ENCODE results near the gene TSNAXIP1.

Gene TSNAXIP1

GRCh38 chr16:67841198-67841815, 34.6 kb downstream of the TSNAXIP1 start:
- DNase-seq = no peak

- DNase-seq = peak; percentile 96
Measured at GRCh38 chr16:67841816-67842508, 35.3 kb downstream of the TSNAXIP1 start, which contains the start of gene THAP11. Gene THAP11, plus strand, starts transcription at chr16:67842320. Its CDS starts 235 bp downstream, at chr16:67842555.

GRCh38 chr16:67842509-67843342, 36.0 kb downstream of the TSNAXIP1 start:
- peak; percentile 70 for DNase-seq

DNA sequence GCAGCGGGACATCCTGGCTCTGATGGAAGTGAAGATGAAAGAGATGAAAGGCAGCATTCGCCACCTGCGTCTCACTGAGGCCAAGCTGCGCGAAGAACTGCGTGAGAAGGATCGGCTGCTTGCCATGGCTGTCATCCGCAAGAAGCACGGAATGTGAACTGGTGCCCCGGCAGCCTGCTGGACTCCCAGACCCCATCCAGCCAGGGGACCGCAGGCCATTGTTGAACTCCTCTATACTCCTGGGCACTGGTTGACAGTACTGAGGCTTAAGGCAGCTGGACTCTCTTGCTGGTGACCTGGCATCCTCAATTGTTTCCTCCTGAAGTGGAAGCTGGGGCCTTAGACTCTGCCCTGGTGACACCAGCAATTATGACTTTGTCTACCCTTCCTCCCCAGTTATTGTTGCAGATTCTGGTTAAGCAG, 36.7 kb downstream of the TSNAXIP1 start:
- DNase-seq = no peak

- no peak for DNase-seq
Measured at GRCh38 chr16:67844497-67844896, 37.8 kb downstream of the TSNAXIP1 start.

DNA sequence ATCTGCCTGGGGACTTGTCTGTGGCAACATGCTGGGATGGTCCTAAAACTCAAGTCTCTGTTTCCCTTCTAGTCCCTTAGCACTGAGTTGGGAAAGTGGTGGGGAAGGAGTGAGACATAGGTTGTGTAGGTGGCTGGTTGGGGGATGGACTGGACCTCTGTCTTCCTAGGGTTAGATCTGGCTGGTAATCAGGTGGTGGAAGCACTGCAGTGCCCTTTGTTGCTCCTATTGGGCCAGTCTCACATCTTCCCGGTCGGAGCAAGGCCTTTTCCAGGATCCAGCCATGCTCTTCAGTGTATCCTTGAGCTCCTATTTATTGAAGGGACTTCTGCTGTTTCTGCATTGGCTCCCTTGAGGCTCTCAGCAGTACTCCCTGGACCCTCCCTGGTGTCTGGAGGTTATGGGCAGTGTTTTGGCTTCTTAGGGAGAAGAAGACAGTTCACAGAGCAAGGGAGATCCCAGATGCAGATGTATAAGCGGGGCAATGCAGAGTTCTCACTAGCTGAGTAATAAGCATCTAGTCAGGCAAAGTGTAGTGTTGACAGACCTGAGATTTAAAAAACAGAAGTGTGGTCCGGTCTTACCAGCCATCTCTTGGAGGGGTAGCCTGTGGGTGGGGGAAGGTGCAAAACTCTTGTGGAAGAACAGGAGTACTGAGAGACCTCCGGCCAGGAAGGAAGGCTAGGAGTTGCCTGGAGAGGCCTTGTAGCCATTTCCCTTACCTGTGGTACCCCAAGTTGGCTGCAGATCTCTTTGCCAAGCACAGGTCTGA, 38.8 kb downstream of the TSNAXIP1 start:
- no peak for DNase-seq

GRCh38 chr16:67846063-67846319, 39.3 kb downstream of the TSNAXIP1 start:
- DNase-seq = no peak

- peak; percentile 96 for DNase-seq
Measured at GRCh38 chr16:67846320-67847063, 39.8 kb downstream of the TSNAXIP1 start, which contains the start of gene NUTF2. Gene NUTF2, plus strand, starts transcription at chr16:67846933. Its CDS starts 18,198 bp downstream, at chr16:67865131.

- DNase-seq = no peak
Measured at GRCh38 chr16:67847064-67847861, 40.6 kb downstream of the TSNAXIP1 start, which contains the start of gene CENPT. Gene CENPT, minus strand, starts transcription at chr16:67847693. Its CDS starts 13,834 bp downstream, at chr16:67833859.

DNA sequence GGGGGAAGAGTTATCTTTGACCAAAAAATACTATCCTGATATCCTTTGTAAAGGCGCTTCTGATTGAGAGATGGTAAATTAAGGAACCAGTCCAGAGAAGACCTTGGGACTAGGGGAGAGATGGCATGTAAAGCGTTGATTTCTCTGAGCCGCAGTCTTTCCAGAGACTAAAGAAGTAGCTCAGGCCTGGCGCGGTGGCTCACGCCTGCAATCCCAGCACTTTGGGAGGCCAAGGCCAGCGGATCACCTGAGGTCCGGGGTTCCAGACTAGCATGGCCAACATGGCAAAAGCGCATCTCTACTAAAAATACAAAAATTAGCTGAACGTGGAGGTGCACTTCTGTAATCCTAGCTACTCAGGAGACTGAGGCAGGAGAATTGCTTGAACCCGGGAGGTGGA, 41.4 kb downstream of the TSNAXIP1 start:
- no peak for DNase-seq

DNA sequence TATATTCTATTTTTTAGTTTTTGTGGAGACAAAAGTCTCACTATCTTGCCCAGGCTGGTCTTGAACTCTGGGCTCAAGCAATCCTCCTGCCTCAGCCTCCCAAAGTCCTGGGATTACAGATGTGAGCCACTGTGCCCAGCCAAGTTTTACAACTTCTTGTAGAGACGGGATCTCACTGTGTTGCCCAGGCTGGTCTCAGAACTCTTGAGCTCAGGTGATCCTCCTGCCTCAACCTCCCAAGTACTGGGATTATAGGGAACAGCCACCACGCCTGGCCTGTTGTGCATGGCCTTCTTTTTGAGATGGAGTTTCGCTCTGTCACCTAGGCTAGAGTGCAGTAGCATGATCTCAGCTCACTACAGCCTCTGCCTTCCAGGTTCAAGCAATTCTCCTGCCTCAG, 47.0 kb downstream of the TSNAXIP1 start:
- no peak for DNase-seq

DNA sequence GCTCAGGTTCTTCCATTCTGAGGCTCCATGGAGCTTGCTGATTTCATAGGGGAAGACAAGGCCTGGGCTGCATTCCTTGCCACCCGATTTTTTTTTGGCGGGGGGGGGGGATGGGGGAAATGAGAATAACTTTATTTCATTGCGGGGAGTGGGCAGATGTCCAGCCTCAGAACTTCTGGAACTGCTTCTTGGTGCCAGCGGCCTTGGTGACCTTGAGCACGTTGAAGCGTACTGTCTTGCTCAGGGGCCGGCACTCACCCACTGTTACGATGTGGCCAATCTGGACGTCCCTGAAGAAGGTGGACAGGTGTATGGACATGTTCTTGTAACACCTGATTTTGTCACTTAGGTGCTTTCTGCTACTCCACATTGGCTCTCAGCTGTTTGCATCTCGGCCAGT, 49.1 kb downstream of the TSNAXIP1 start:
- DNase-seq = no peak

DNA sequence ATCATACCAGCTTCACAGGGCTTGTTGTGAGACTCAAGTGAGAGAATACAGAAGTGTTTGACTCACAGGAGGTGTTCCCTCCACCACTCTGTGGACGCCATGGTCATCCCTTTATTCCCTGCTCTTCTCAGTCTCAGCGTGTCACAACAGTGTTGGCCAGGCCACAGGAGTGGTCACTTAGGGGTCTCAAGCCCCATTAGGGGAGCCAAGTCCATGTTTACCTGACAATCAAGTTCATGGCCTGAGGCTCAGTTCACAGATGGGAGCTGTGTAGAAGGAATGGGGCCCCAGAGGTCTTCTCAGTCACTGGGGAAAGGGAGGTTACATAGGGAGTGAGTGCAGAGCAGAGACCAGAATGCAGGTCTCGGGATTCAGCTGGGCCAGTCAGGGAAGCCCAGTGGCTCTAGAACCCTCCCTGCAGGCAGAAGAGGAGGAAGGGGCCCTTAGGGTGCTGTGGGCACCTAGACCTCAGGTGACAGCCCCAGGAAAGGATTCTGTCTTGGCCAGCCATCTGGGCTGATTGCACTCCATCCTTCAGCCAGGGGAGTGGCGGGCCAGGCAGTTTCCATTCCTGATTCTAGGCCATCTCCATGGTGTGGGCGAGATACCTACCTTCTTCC, 50.3 kb downstream of the TSNAXIP1 start:
- no peak for DNase-seq

GRCh38 chr16:67857547-67858233, 51.0 kb downstream of the TSNAXIP1 start:
- peak; percentile 41 for DNase-seq

GRCh38 chr16:67858500-67858899, 51.8 kb downstream of the TSNAXIP1 start:
- DNase-seq = peak; percentile 8

DNA sequence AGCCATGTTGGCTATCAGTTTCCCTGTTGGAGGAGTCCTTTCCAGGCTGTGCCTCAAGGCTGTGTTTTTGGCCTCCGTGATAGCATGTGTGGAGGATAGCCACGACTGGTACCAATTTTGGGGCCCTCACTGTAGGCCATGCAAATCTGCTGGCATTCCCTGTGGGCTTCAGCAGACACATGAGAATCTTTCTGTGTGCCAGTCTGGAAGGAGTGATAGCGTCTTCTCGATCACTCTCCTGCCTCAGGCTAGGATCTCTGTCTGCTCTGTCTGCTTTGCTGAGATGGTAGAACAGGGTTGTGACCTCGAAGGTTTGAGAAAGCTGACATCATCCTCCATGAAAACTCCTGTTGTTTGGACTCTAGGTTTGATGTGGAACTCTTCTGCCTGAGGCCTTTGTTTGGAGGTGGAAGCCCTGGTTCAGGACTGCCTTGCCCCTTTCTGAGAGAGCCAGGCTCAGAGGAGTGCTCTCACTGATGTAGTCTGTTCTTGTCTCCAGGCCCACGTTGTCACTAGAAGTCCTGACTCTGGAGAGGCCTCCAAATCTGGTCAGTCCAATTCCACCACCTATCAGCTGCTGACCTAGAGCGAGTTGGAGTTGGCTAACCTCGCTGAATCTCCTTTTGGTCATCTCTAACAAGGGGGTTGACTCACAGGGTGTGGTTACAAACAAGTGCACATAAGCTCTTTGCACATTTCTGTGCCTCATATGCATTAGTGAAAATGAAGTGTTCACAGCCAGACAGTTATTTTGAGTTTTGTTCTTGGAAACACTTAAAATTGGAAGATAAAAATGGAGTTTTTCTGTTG, 54.1 kb downstream of the TSNAXIP1 start:
- no peak for DNase-seq

GRCh38 chr16:67861877-67862276, 55.2 kb downstream of the TSNAXIP1 start:
- no peak for DNase-seq

DNA sequence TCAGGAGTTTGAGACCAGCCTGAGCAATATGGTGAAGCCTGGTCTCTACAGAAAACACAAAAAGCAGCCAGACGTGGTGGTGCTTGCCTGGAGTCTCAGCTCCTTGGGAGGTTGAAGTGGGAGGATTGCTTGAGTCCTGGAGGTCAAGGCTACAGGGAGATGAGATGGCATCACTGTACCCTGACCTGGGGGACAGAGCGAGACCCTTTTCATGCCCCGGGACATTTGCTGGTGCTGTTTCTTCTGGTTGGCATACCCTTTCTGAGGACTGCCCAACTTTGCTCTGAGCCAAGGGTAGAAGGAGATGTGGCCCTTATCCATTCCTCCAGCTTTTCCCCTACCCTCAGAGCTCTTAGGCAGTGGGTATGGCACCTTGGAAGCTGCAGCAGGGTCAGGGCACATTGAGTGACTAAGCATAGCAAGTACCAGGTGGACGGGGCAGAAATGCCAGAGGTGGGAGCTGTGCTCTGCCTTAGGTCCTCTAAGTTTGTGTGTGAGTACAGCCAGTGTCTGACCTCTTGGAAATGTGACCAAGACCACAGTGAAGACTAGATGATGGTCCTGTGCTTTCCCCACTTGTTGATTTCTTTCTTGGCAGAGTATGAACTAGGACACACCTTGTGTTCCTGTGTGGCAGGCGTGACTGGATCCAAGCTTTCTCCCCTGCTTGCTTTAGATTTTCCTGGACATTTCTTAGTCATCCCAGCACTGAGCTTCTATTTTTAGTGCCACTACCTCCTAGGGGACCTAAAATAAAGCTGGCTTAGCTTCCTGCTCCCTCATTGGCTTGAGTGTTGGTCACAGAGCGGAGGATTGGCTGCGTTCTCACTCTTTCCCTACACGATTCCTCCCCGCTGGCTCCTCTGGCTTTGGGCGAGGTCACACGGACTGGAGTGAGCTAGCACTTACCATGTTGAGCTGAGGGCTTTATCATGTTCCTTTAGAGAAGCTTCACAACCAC, 56.2 kb downstream of the TSNAXIP1 start:
- DNase-seq = no peak

Data from CD4-positive, alpha-beta T cell treated with Interleukin-10 for 1 hour (primary cell).